Activated T-cell treated with anti-CD3 and anti-CD28 coated beads for 48 hours (primary cell): Measurements from ENCODE around the gene GSKIP.
A peak's percentile ranks its signal among the peaks of the same experiment; 100 is the strongest.

ENCODE experiments used
- DNase-seq: peaks from one replicate; pipeline ENCODE4 v3.0.0-alpha.2; 2020; ENCODE audit warnings: low read depth

GSKIP gene

DNA sequence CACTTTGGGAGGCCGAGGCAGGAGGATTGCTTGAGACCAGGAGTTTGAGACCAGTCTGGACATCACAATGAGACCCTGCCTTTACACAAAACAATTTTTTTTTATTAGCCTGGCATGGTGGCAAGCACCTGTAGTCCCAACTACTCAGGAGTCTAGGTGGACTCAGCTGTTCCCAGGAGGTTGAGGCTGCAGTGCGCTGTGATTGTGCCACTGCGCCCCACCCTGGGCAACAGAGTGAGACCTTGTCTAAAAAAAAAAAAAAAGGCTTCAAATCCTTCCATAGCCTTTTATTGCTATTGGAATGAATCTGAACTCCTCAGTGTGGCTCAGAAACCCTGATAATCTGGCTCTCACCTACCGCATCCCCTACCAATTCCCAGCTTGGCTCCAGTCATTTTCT lies 54.7 kb downstream of the GSKIP start:
- DNase-seq: no peak

DNA sequence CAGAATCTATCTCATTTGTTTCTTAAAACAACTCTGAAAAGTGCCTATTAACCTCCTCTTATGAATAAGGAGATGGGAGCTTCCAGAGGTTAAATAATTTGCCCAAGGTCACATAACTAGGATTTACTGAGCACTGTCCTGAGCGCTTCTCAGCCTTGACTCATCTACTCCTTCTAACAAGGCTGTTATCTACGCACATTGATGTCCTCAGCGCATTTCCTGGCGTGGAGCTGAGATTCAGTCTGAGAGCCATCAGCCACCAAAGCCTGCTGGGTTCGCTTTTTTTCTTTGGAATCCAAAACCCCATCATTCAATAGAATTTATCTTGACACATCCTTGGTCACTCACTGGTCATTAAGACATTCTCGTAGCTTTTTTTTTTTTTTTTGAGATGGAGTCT lies 57.9 kb downstream of the GSKIP start:
- no peak for DNase-seq

DNA sequence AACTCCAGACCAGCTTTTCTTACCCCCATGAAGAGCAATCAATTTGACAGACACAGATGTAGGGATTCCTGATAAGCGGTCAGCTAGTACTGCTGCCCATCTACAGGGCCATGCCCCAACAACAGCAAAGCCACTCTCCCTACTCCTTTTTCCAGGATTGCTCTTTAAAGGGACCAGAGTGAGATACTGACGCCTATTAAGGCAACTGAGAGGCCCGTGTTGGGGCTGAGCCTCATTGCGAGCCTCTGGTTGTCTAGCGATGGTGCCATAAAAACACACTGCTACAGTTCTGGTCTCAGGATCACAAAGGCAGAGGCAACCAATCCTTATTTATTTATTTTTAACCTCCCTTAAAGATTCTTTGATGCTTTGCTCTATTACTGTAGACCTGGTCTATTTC lies 59.7 kb downstream of the GSKIP start:
- DNase-seq: no peak

DNA sequence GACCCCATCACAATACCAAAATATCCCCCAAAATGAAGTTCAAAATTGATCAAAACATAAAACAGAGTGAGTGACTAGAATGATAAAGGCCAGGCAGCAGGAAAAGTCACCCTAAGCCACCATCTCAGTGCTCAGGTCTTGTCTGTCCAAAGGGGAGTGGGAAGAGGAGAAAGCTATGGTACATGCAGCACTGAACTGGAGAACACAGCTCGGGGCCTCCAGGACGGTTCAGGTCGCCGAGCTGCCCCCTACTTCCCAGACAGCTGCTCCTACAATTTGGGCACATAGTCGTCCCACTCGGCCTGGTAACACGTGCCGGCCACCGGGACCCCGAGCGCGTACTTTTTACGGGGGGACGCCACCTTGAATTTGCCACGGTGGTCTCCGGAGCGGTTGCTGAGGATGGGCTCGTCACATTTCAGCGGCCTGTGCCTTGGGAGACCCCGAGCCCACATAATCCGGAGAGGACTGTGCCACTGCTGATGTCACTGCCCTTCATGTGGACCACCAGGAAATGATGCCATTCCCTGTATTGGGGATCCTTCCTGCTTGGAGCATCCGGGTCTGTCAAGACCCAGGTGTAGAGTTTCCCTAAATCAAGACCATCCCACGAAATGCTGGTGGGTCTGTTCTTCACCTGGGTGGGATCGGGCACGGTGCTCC lies 60.3 kb downstream of the GSKIP start:
- DNase-seq: no peak

DNA sequence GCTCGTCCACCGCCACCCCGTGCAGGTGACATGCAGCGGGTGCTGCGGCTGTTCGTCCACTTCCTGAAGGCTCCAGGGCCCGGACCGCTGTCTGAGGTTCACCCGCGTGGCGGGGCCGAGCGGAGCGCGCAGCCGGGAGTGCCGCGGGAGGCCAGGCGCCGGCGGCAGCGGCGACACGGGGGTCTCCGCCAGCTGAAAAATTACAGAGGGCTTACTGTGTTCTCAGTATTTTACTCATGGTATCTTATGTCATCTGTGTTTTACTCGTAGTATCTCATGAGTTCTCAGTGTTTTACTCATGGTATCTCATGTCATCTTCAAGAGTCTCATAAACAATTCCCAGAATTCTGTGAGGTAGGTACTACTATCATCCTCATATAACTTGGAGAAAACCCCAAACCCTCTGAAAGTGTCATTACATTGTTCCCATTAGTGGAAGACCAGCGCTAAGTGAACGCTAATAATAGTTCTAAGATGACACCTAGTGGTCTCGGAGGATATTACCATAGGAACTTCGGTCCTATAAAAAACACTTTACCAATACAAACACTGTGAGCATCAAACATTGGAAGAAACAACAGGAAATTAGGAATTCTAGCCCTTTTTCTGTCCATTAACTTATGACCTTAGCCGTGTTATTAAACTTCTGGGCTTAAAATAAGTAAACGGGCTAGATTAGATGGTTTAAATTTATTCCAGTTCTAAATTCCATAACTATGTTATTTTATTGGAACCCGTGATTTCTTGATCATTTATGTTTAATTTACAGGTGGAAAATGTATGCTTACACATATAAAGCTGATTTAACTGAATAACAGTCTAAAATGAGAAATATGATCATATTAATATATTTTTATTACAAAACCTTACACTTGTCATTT lies 61.0 kb downstream of the GSKIP start:
- DNase-seq: peak; percentile 26

DNA sequence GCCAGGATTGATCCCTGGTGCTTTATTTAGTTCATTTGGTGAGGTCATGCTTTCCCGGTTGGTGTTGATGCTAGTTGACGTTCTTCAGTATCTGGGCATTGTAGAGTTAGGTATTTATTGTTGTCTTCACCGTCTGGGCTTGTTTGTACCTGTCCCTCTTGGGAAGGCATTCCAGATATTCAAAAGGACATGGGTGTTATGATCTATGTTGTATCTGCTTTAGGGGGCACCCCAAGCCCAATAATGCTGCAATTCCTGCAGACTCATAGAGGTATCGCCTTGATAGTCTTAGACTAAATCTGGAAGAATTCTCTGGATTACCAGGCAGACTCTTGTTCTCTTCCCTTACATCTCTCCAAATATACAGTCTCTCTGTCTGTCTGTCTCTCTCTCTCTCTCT lies 70.7 kb downstream of the GSKIP start:
- DNase-seq: no peak
